Heart right ventricle (tissue), 16 donors: ENCODE data around the gene SUGCT. TPM values are rescaled to one million over a fixed set of nuclear protein-coding genes. Genes with fewer than 3 reads are reported as not detected.

Source experiments
- ATAC-seq, 8 donors: fragments of 200-7000 bp; cut with Tn5 transposase; one replicate each; pipeline ENCODE4 v1.9.1; 2020; ENCODE audit warnings: mild to moderate bottlenecking in 8 of 8, moderate library complexity in 8 of 8, moderate number of reproducible peaks in 1 of 8
- DNase-seq, 2 donors: peaks; one replicate each; pipeline ENCODE4 v3.0.0-alpha.2; 2020
- H3K27ac ChIP-seq, 10 donors: fragments of 200-600 bp; sonication (generic) in 2 of 10; one replicate each; pipeline versions ENCODE4 v1.5.0 to v1.8.0; 2020 to 2022; ENCODE audit warnings: mild to moderate bottlenecking in 3 of 10
- H3K27me3 ChIP-seq, 7 donors: fragments of 200-600 bp; one replicate each; pipeline ENCODE4 v1.8.0; 2021 to 2022; ENCODE audit warnings: mild to moderate bottlenecking in 2 of 7
- H3K36me3 ChIP-seq, 9 donors: fragments of 200-600 bp; sonication (generic) in 1 of 9; one replicate each; pipeline versions ENCODE4 v1.5.0 to v1.8.0; 2020 to 2022; ENCODE audit warnings: mild to moderate bottlenecking in 2 of 9
- H3K4me1 ChIP-seq, 9 donors: fragments of 200-600 bp; sonication (generic) in 1 of 9; one replicate each; pipeline versions ENCODE4 v1.5.0 to v1.8.0; 2020 to 2022; ENCODE audit warnings: mild to moderate bottlenecking in 4 of 9
- H3K4me3 ChIP-seq, 10 donors: fragments of 200-600 bp; sonication (generic) in 2 of 10; one replicate each; pipeline versions ENCODE4 v1.5.0 to v1.8.0; 2020 to 2022; ENCODE audit warnings: mild to moderate bottlenecking in 7 of 10, moderate library complexity in 2 of 10
- H3K9me3 ChIP-seq, 11 donors: fragments of 200-600 bp in 10 of 11; sonication (generic) in 2 of 11; one replicate each; pipeline versions ENCODE4 v1.5.0 to v1.8.0; 2013 to 2022; ENCODE audit warnings: mild to moderate bottlenecking in 2 of 11, control low read depth in 1 of 11, moderate library complexity in 1 of 11
- WGBS, 2 donors: extraction: QIAGEN DNeasy Blood & Tissue Kit; methylation state at CpG; one replicate each; pipeline ENCODE4 v1.1.7; 2013; ENCODE audit warnings: inconsistent platforms in 1 of 2; 5-methylcytosine and 5-hydroxymethylcytosine counted together
- intact Hi-C, 10 donors: fragments of 100-400 bp; cut with DNase I; formaldehyde crosslinking; loops; one replicate each; pipeline versions ENCODE4 v1.11.1 to v1.14.2; 2022
- polyA plus RNA-seq, 2 donors: library from polyadenylated mRNA; stranded (reverse); fragments of 200-250 nt; gene quantifications; one replicate each; pipeline ENCODE4 v1.2.3, GENCODE V29; 2013
- total RNA-seq, 10 donors: library from RNA; stranded (reverse); fragmentation: NEBNext Ultra II Directional in 3 of 10; extraction: Animal tissue kit (Norgen Biotek cat#: 25700) in 3 of 10; gene quantifications; one replicate each; pipeline versions ENCODE4 v1.2.1 to v1.2.4, GENCODE V29; 2021 to 2023
- TF ChIP-seq, protein P1 (sequence below), 9 donors: fragments of 200-600 bp; sonication (generic) in 2 of 9; IDR thresholded peaks; one replicate each; pipeline versions ENCODE4 v1.5.0 to v1.8.0; 2021 to 2022; ENCODE audit warnings: antibody characterized with exemption in 9 of 9, mild to moderate bottlenecking in 5 of 9, moderate library complexity in 1 of 9
- donor health status: Arrhythmogenic right ventricular cardiomyopathy.
- donor health status: ischemic (EF 13 %, LVEDD 7.1; RV severe dilation, severe dysfunction).
- donor health status: healthy with polysubstance abuse.
- donor health status: DM: no; HTN: yes; CAD: no.
- donor health status: DM: no; HTN: no; CAD: no.
- donor health status: ischemic (EF 25% LVEDD 6.9; RV normal size, moderate dysfunction).
- donor health status: ischemic (EF 25% LVEDD 5.7; RV mildly dilated, moderate dysfunction).
- donor health status: healthy.
- donor health status: DM: yes; HTN: yes; CAD: no.
- donor health status: Ischemic cardiomyopathy.
- donor health status: ischemic (EF 35%, LVEDD 5.7; RV mildly dilated, moderate dysfunction).
- donor health status: nonischemic (EF 11% LVEDD 7.7; RV severe dilation, severe dysfunction).
- donor health status: DM: yes; HTN: yes; CAD: no.
- donor health status: PGD.
- donor health status: ischemic (EF 29% LVEDD 5.4; RV normal size, mild dysfunction).
- donor health status: nonischemic (EF 23%, LVEDD 6.1; RV moderate dilation, normal function).

SUGCT gene
- total and polyA plus RNA-seq, 12 donors = 1.2 to 8.1 (median 6.1) TPM

DNA sequence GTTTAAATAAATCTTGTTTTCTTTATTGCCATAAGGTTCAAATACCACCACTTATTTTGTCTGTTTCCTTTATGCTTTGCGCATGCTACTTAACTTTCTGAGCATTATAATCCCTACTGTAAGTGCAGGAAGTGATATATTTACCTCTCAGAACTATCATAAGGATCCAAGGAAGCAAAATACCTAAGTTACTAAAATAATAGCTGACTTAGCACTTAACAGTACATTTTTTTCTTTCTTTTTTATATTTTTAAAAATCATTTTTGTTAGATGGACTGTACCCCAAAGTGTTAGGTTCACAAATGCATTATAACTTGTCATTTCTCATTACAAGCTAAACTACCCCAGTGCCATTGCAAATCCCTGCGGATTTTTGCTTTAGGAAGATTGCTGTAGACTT lies 663.8 kb downstream of the SUGCT start:
- ATAC-seq (no peak), DNase-seq (no peak)
- Histone ChIP-seq H3K9me3 (no peaks in the 10 kb centered on the region), H3K36me3 (no peaks in the 10 kb centered on the region), H3K4me1 (peaks cover 0 to 16% (median 0%) of the 10 kb centered on the region in 9 donors), H3K27ac (no peak overlapping the region), H3K4me3 (no peak overlapping the region), H3K27me3 (no peaks in the 10 kb centered on the region)
- intact Hi-C loops = no loop called here
- TF ChIP-seq, protein P1, sequence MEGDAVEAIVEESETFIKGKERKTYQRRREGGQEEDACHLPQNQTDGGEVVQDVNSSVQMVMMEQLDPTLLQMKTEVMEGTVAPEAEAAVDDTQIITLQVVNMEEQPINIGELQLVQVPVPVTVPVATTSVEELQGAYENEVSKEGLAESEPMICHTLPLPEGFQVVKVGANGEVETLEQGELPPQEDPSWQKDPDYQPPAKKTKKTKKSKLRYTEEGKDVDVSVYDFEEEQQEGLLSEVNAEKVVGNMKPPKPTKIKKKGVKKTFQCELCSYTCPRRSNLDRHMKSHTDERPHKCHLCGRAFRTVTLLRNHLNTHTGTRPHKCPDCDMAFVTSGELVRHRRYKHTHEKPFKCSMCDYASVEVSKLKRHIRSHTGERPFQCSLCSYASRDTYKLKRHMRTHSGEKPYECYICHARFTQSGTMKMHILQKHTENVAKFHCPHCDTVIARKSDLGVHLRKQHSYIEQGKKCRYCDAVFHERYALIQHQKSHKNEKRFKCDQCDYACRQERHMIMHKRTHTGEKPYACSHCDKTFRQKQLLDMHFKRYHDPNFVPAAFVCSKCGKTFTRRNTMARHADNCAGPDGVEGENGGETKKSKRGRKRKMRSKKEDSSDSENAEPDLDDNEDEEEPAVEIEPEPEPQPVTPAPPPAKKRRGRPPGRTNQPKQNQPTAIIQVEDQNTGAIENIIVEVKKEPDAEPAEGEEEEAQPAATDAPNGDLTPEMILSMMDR (IDR thresholded peaks at IDR 0.05) = no peak
- WGBS, 2 donors = 91 to 98% methylated on average over 2 of the region's 2 CpGs

DNA sequence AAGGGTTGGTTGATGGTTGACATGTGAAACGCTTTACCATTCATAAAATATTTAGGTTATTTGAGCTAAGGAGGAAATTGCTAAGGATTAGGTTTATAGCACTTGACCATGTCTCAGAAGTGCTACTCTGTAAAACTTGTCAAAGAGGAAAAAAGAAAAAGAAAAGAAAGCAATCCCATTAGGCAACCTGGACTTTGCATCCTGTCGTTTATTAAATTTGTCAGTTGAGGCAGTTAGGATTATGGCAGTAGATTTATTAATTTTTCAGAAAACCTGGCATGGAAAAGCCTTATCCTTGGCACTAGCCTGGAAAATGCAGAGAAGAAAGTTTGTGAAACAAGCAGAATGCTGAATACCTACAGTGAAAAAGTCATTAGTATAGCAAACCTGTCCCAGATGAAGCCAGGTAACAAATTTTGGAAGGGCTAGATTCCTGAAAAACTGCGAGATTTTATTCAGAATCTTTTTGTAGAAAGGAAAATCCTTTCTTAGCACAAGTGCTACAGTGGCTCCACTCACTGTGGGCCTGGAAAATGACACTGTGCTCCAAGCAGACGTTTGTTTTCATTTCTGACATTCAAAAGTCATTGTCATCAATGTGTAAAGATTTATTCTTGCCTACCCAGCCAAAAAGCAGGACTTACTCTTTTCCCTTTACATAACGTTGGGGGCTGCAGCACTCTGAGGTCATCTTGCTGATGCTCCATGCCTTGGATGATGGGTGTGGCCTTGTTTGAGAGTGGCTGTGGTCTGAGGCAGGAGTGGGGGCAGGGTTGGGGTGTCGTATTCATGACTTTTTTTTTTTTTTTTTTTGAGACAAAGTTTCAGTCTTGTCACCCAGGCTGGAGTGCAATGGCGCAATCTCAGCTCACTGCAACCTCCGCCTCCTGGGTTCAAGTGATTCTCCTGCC lies 664.9 kb downstream of the SUGCT start:
- TF ChIP-seq, protein P1 (IDR thresholded peaks at IDR 0.05) = peak in 1 of 9 donors; percentile 13
- intact Hi-C loops = no loop called here
- peak in 4 of 8 donors; percentile 32 to 60 (median 42) for ATAC-seq
- H3K36me3 ChIP-seq = no peaks in the 10 kb centered on the region
- H3K9me3 ChIP-seq = no peaks in the 10 kb centered on the region
- H3K4me3 ChIP-seq = no peak overlapping the region
- no peak overlapping the region for H3K27ac ChIP-seq
- WGBS, 2 donors = 82 to 83% methylated on average over 8 of the region's 8 CpGs
- peaks cover 0 to 16% (median 0%) of the 10 kb centered on the region in 9 donors for H3K4me1 ChIP-seq
- DNase-seq = no peak
- no peaks in the 10 kb centered on the region for H3K27me3 ChIP-seq

DNA sequence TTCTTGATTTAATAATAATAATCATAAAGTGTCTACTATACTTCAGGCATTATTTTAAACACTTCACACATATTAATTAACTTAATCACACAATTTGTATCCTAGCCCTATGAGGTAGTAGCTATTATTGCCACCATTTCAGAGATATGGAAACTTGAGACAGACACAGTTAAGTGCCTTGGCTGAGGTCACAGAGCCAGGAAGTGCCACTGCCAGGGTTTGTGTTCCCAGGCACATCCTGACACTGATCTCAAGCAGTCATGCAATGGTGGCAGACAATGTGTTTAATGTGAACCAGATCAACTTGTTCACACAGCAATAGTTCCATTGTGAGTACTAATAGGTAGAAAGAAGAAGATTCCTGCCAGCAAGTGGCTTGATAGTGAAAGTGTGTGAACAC lies 666.0 kb downstream of the SUGCT start:
- Histone ChIP-seq H3K4me3 (no peak overlapping the region), H3K4me1 (peaks cover 0 to 16% (median 0%) of the 10 kb centered on the region in 9 donors)

DNA sequence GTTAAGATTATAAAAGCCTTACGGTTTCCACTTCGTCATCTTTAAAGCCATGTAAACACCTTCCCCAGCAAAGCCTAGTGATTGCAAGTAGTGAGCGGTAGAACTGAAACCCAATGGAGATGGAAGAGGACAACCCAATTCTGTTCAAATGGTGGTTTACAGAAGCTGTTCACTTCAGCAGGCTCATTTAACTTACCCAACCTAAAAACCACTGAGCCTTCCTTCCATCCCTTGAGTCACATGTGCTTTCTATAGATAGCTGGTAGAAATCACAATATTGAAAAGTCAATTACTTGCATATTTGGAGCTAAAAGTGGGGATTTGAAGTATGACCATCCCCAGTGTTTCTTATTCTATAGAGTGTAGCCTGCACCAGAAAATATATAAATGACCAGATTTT lies 667.7 kb downstream of the SUGCT start:
- intact Hi-C loops = no loop called here
- WGBS, 2 donors = 93 to 95% methylated on average over 3 of the region's 3 CpGs
- no peak for ATAC-seq

More for the DNA sequence above, 666.0 kb downstream of the SUGCT start:
- intact Hi-C loops = no loop called here
- Histone ChIP-seq H3K36me3 (no peaks in the 10 kb centered on the region), H3K27ac (peak overlapping the region in 2 of 10 donors; percentile 13 to 55), H3K27me3 (no peaks in the 10 kb centered on the region), H3K9me3 (no peaks in the 10 kb centered on the region)
- TF ChIP-seq, protein P1 (IDR thresholded peaks at IDR 0.05) = no peak
- peak in 7 of 8 donors; percentile 75 to 97 (median 93) for ATAC-seq
- DNase-seq = peak; percentile 16 to 20

More for the DNA sequence above, 667.7 kb downstream of the SUGCT start:
- H3K27ac ChIP-seq = no peak overlapping the region
- peaks cover 0 to 16% (median 0%) of the 10 kb centered on the region in 9 donors for H3K4me1 ChIP-seq
- H3K9me3 ChIP-seq = no peaks in the 10 kb centered on the region
- H3K27me3 ChIP-seq = no peaks in the 10 kb centered on the region
- H3K4me3 ChIP-seq = no peak overlapping the region
- H3K36me3 ChIP-seq = no peaks in the 10 kb centered on the region
- TF ChIP-seq, protein P1 (IDR thresholded peaks at IDR 0.05) = no peak
- no peak for DNase-seq
